Endodermal cell (in vitro differentiated cells): ENCODE data around the gene DNASE2B. TPM values are rescaled to one million over a fixed set of nuclear protein-coding genes. Genes with fewer than 3 reads are reported as not detected.

Experiments
- DNase-seq: peaks from one replicate; pipeline ENCODE4 v3.0.0-alpha.2; 2017
- H3K27ac ChIP-seq: 2 replicates; pipeline ENCODE4 v1.5.1; 2013; ENCODE audit warnings: mild to moderate bottlenecking, low read depth, low read length, moderate library complexity
- H3K27me3 ChIP-seq: 2 replicates; pipeline ENCODE4 v1.6.1; 2013; ENCODE audit warnings: mild to moderate bottlenecking, low read length, moderate library complexity; ENCODE audit not compliant: insufficient read depth, control insufficient read depth, poor library complexity, severe bottlenecking
- H3K36me3 ChIP-seq: 2 replicates; pipeline ENCODE4 v1.7.0; 2013; ENCODE audit warnings: mild to moderate bottlenecking, low read length, moderate library complexity; ENCODE audit not compliant: control insufficient read depth, insufficient read depth
- H3K4me1 ChIP-seq: one replicate; pipeline ENCODE4 v1.7.0; 2013; ENCODE audit warnings: low read length; ENCODE audit not compliant: control insufficient read depth, insufficient read depth
- H3K4me3 ChIP-seq: 2 replicates; pipeline ENCODE4 v1.5.1; 2013; ENCODE audit warnings: mild to moderate bottlenecking, low read length, moderate library complexity
- H3K9ac ChIP-seq: 2 replicates; pipeline ENCODE4 v1.6.1; 2013; ENCODE audit warnings: mild to moderate bottlenecking, low read length, moderate library complexity; ENCODE audit not compliant: poor library complexity, severe bottlenecking; ENCODE audit errors: extremely low read depth
- H3K9me3 ChIP-seq: 2 replicates; pipeline ENCODE4 v1.6.1; 2013; ENCODE audit warnings: mild to moderate bottlenecking, low read length, moderate library complexity; ENCODE audit not compliant: control insufficient read depth
- H3K27ac Mint-ChIP-seq: 2 replicates; pipeline ENCODE4 v1.8.0; 2020; ENCODE audit warnings: mixed read lengths
- H3K27me3 Mint-ChIP-seq: 2 replicates; pipeline ENCODE4 v1.8.0; 2021; ENCODE audit warnings: mild to moderate bottlenecking, mixed read lengths; ENCODE audit not compliant: insufficient read depth
- H3K36me3 Mint-ChIP-seq: 2 replicates; pipeline ENCODE4 v1.8.0; 2020; ENCODE audit warnings: low read depth, mixed read lengths
- H3K4me1 Mint-ChIP-seq: 2 replicates; pipeline ENCODE4 v1.8.0; 2020; ENCODE audit warnings: mixed read lengths
- H3K4me3 Mint-ChIP-seq: 2 replicates; pipeline ENCODE4 v1.8.0; 2020; ENCODE audit warnings: mild to moderate bottlenecking, moderate library complexity, mixed read lengths
- H3K9me3 Mint-ChIP-seq: 2 replicates; pipeline ENCODE4 v1.8.0; 2020; ENCODE audit warnings: mild to moderate bottlenecking, mixed read lengths
- CTCF ChIP-seq: fragments of 200-600 bp; sonication (generic); conservative IDR thresholded peaks from 2 replicates; pipeline ENCODE4 v1.5.0; 2021; ENCODE audit warnings: antibody characterized with exemption, mild to moderate bottlenecking
- WGBS, 2 experiments: methylation state at CpG; one replicate each; pipeline versions ENCODE4 v1.1.5 to v1.1.7; 2013; ENCODE audit warnings: missing lambda C conversion rate in 2 of 2, mixed read lengths in 1 of 2; ENCODE audit not compliant: insufficient coverage in 1 of 2, insufficient read length in 1 of 2; 5-methylcytosine and 5-hydroxymethylcytosine counted together
- long read RNA-seq, 4 experiments: library from polyadenylated mRNA in 2 of 4; library from RNA in 1 of 4; library from capped mRNA in 1 of 4; stranded (forward) in 3 of 4; unstranded in 1 of 4; transcript quantifications; one replicate each; pipeline ENCODE4 v2.0.0, GENCODE V29; 2020 to 2021; ENCODE audit warnings: inconsistent platforms in 1 of 4
- polyA plus RNA-seq, 2 experiments: library from polyadenylated mRNA; stranded (reverse); fragments of 50-300 nt; gene quantifications; one replicate each; pipeline ENCODE4 v1.2.3, GENCODE V29; 2013
- total RNA-seq, 2 donors: library from RNA; stranded (reverse); fragmentation: NEBNext Ultra II Directional in 1 of 2; extraction: Animal tissue kit (Norgen Biotek cat#: 25700) in 1 of 2; gene quantifications; 2 replicates in 1 of 2; 3 replicates in 1 of 2; pipeline ENCODE4 v1.2.1, GENCODE V29; 2021

The DNASE2B gene
- total RNA-seq, result not detected
- polyA plus RNA-seq (2013, experiment 1 of 2), result 0.21 TPM
- not detected for polyA plus RNA-seq (2013, experiment 2 of 2)
- long read RNA-seq, experiment 1, result 0 reads
- long read RNA-seq, experiment 2, result 0 reads
- long read RNA-seq, experiment 3, result 0 reads
- long read RNA-seq, experiment 4, result 0 reads

DNA sequence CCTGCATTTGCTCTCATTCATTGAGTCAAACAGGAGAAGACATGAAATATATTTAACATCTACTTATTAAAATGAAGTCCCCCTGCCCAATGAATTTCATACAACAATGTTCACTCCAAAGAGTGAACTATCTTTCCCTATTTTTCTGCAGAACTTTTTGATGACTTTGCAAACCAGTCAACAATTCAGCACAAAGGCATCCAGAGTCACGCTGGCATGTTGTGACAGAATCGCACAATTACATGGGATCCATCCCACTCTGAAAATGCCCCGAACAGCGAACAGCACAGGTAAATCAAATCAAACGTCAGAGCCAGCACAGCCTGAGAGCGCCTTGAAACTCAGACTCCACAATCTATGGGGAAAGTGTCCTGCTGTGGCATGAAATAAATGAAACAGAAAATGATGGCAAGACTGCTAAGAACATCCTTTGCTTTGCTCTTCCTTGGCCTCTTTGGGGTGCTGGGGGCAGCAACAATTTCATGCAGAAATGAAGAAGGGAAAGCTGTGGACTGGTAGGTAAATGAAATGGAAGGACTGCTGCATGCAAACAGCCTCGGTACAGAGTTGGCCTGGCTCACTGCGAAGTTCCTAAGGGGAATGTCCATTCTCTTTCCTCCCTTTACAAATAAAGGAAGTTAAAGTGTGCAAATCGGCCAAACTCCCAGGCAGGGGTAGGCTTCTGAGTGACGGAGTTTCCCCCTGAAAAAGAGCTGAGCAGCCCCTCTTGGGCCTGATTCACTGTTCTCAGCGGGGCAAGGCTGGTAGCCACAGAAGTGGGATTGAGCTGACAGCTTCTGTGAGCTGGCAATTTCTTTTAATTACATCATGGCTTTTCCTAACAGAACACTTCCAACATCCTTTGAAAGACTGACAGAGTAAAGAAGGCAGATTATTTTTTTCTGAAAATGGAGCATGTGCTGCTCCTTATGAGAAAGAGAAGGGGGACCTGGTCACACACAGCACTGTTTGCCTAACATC lies at the start of gene DNASE2B:
TSS of gene DNASE2B (plus strand) at position 310 of the 981 bp plus-strand sequence. CDS start at position 391, 81 bp downstream.
- H3K27ac Mint-ChIP-seq, result no peak within 1 kb of the TSS
- H3K4me3 ChIP-seq, result no peak within 1 kb of the TSS
- no peaks in the 10 kb centered on the region for H3K4me1 ChIP-seq
- WGBS, 2 experiments, result 89 to 100% methylated on average over 6 to 11 of the region's 11 CpGs
- no peaks in the 10 kb centered on the region for H3K9me3 ChIP-seq
- TF ChIP-seq CTCF, result no peak
- H3K4me1 Mint-ChIP-seq, result peaks cover 11% of the 10 kb centered on the region
- no peak within 1 kb of the TSS for H3K4me3 Mint-ChIP-seq
- no peak for DNase-seq
- no peak within 1 kb of the TSS for H3K9ac ChIP-seq
- peaks cover 14% of the 10 kb centered on the region for H3K27me3 Mint-ChIP-seq
- no peaks in the 10 kb centered on the region for H3K36me3 Mint-ChIP-seq
- H3K27me3 ChIP-seq, result peaks cover 10% of the 10 kb centered on the region
- no peaks in the 10 kb centered on the region for H3K9me3 Mint-ChIP-seq
- no peak within 1 kb of the TSS for H3K27ac ChIP-seq
- H3K36me3 ChIP-seq, result no peaks in the 10 kb centered on the region

- 83% methylated on average over 1 of the region's 1 CpG; no CpG with 5 or more reads in 1 of the 2 experiments for WGBS, 2 experiments
- H3K27me3 Mint-ChIP-seq, result peaks cover 2% of the 10 kb centered on the region
- H3K36me3 ChIP-seq, result no peaks in the 10 kb centered on the region
- H3K27me3 ChIP-seq, result no peaks in the 10 kb centered on the region
- no peak overlapping the region for H3K27ac Mint-ChIP-seq
- no peaks in the 10 kb centered on the region for H3K9me3 Mint-ChIP-seq
- peaks cover 5% of the 10 kb centered on the region for H3K4me1 Mint-ChIP-seq
- no peak for TF ChIP-seq CTCF
- no peak overlapping the region for H3K4me3 Mint-ChIP-seq
- no peaks in the 10 kb centered on the region for H3K4me1 ChIP-seq
- no peak overlapping the region for H3K4me3 ChIP-seq
- H3K36me3 Mint-ChIP-seq, result no peaks in the 10 kb centered on the region
- H3K9ac ChIP-seq, result no peak overlapping the region
- no peak overlapping the region for H3K27ac ChIP-seq
- no peak for DNase-seq
- H3K9me3 ChIP-seq, result no peaks in the 10 kb centered on the region
These were observed 49.5 kb upstream of the DNASE2B start for GRCh38 chr1:84348759-84349158.

DNA sequence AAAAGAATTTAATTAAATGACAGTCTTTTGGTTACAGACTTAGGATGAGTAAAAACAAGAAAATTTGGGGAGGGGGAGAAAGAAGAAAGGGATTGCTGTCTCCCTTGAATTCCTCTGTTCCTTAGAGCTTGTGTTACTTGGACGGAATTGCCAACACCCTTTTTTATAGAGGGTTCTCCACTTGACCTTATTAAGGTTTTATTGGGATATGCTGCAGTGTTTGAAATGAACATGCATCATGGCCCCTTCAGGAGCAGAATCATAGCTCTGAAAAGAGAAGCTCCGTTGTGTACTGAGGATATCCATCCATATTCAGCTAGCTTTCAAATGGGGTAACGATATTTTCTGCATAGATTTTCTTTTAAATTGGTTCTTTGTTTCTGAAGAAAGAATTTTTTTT lies 48.2 kb upstream of the DNASE2B start:
- Histone ChIP-seq H3K36me3 (no peaks in the 10 kb centered on the region), H3K9ac (no peak overlapping the region), H3K4me3 (no peak overlapping the region), H3K4me1 (no peaks in the 10 kb centered on the region), H3K27me3 (no peaks in the 10 kb centered on the region), H3K9me3 (no peaks in the 10 kb centered on the region), H3K27ac (no peak overlapping the region)
- no peak overlapping the region for H3K4me3 Mint-ChIP-seq
- H3K27me3 Mint-ChIP-seq, result peaks cover 4% of the 10 kb centered on the region
- H3K36me3 Mint-ChIP-seq, result no peaks in the 10 kb centered on the region
- no peaks in the 10 kb centered on the region for H3K9me3 Mint-ChIP-seq
- H3K4me1 Mint-ChIP-seq, result peaks cover 5% of the 10 kb centered on the region
- DNase-seq, result no peak
- whole genome bisulfite sequencing, 2 experiments, result 62 to 92% methylated on average over 2 to 3 of the region's 3 CpGs
- TF ChIP-seq CTCF, result no peak
- H3K27ac Mint-ChIP-seq, result no peak overlapping the region
